ENCODE data around the gene PODXL2. TPM values are rescaled to one million over a fixed set of nuclear protein-coding genes. Genes with fewer than 3 reads are reported as not detected.

The PODXL2 gene
- total and polyA plus RNA-seq, 2 of the 8 experiments (the other 6 are each of a cell fraction or from before 2014, with no cell fraction given), result 27.6 to 31.6 TPM

DNA sequence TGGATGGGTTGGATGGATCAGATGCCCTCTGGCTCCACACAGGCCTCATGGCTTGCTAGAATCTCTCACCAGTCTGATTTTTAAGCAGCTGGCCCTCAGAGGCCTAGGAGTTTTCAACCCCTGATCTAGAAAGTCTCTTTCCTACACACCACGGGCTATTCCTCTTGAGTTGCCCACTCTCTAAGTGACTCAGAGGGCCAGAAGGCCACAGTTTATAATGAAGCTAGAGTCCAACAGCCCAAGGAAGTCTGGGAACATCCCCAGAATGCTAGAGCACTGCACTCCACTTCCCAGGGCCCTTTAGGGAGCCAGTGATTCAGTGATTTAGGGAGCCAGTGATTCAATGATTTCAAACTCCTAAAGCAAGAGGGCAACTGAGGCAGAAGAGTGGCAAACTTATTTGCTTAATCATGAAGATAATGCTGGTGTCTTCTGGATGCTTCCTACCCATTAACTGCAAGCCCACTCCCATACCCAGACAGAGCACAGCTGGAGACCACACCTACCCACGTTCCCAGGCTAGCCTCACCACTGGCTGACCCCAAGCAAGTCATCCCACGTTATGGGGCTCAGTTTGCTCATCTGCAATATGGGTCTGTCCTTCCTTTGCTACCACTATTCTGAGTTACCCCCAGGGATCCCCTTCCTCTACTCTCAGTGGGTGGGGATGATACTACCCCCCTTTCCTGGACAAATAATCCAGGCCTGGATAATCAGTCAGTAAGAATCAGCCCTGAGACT, 80.5 kb downstream of the PODXL2 start:
- no peak overlapping the region for H4K91ac ChIP-seq (replicated peaks; ENCODE audit: insufficient read length, low read length)
- H3K27ac ChIP-seq (ENCODE audit: low read depth, low read length), result no peak overlapping the region
- no peak overlapping the region; a peak in 2 of 7 replicates for H3K9ac ChIP-seq (replicated peaks in 1 of 4; ENCODE audit: extremely low read depth in 1 of 4, low read depth in 3 of 4, low read length in 3 of 4)
- no peak overlapping the region for H3K14ac ChIP-seq (ENCODE audit: insufficient read length)
- DNase-seq (ENCODE audit: low read depth in 1 of 2, low spot score in 2 of 2) (no peak), FAIRE-seq (no peak)
- no peak overlapping the region; a peak in 1 of 4 replicates for H3K4me2 ChIP-seq (ENCODE audit: insufficient read depth in 1 of 2, low read depth in 2 of 2, low read length in 2 of 2)
- H4K20me1 ChIP-seq (replicated peaks in 1 of 2; ENCODE audit: control insufficient read depth in 1 of 2, insufficient read depth in 2 of 2, low read length in 2 of 2), result no peaks in the 10 kb centered on the region
- H3K23me2 ChIP-seq (ENCODE audit: low read depth, low read length), result no peaks in the 10 kb centered on the region
- no peaks in the 10 kb centered on the region for H3K27me3 ChIP-seq (replicated peaks in 1 of 4; ENCODE audit: control insufficient read depth in 3 of 4, extremely low read depth in 1 of 4, insufficient read depth in 3 of 4, low read length in 3 of 4)
- no peak overlapping the region for H2BK15ac ChIP-seq (ENCODE audit: low read length)
- no peak overlapping the region for H2AK5ac ChIP-seq (ENCODE audit: low read depth, low read length)
- no peak overlapping the region for H4K8ac ChIP-seq (ENCODE audit: extremely low read depth, insufficient read depth, low read length)
- H2BK20ac ChIP-seq (ENCODE audit: low read length), result no peak overlapping the region
- H3K79me2 ChIP-seq (ENCODE audit: control insufficient read depth in 1 of 2, insufficient read depth in 2 of 2, low read length in 2 of 2), result no peaks in the 10 kb centered on the region
- 88% methylated on average over 3 of the region's 3 CpGs; no CpG with 5 or more reads in 1 of the 2 experiments for WGBS, 2 experiments (ENCODE audit: extremely low coverage in 1 of 2, insufficient coverage in 1 of 2, insufficient read length in 1 of 2, insufficient replicate concordance in 2 of 2, low coverage in 1 of 2, low lambda C conversion rate in 2 of 2, missing lambda C conversion rate in 1 of 2)
- H3K4me3 ChIP-seq (ENCODE audit: extremely low read depth in 1 of 4, insufficient read depth in 2 of 4, low read depth in 3 of 4, low read length in 4 of 4), result no peak overlapping the region
- H4K5ac ChIP-seq (ENCODE audit: insufficient read length, low read depth, low read length), result no peak overlapping the region
- no peak overlapping the region for H3K18ac ChIP-seq (ENCODE audit: extremely low read depth, low read length)
- H3K56ac ChIP-seq (replicated peaks; ENCODE audit: insufficient read length, low read depth, low read length), result no peak overlapping the region
- TF ChIP-seq RNF2 (IDR thresholded peaks at IDR 0.05; ENCODE audit: borderline replicate concordance, low read depth, low read length, missing control alignments, poor library complexity, severe bottlenecking) (no peak), TEAD4 (IDR thresholded peaks at IDR 0.05; ENCODE audit: low read depth, low read length) (no peak), TCF12 (IDR thresholded peaks at IDR 0.05; ENCODE audit: low read depth, low read length) (no peak), SIRT6 (IDR thresholded peaks at IDR 0.05; ENCODE audit: low read length) (no peak)
- no peaks in the 10 kb centered on the region for H3K36me3 ChIP-seq (ENCODE audit: control insufficient read depth in 2 of 4, insufficient read depth in 4 of 4, low read length in 3 of 4)
- ChIA-PET POLR2A (ENCODE audit: partially characterized antibody) (no interaction called here), CTCF (ENCODE audit: partially characterized antibody) (interaction anchor here (0.6 to 6.8 kb wide), 6 partner anchors 9 to 261 kb away, joined by 3 to 43 read pairs (median 4); no protein-coding TSS in a partner anchor)
- no peak overlapping the region for H2BK5ac ChIP-seq (ENCODE audit: low read depth, low read length)
- no peak overlapping the region for H3K23ac ChIP-seq (ENCODE audit: insufficient read length)
- no peak overlapping the region for H3K4ac ChIP-seq (replicated peaks; ENCODE audit: insufficient read length, low read depth, low read length)
- H3K79me1 ChIP-seq (ENCODE audit: low read depth, low read length), result no peaks in the 10 kb centered on the region
- H2AFZ ChIP-seq (ENCODE audit: low read length), result no peak overlapping the region
- peaks cover 0 to 11% (median 2%) of the 10 kb centered on the region in 4 experiments; a peak in 3 of 7 replicates for H3K4me1 ChIP-seq (replicated peaks in 1 of 4; ENCODE audit: control insufficient read depth in 3 of 4, insufficient read depth in 4 of 4, low read length in 3 of 4)
- no peak overlapping the region for H2BK12ac ChIP-seq (ENCODE audit: low read depth, low read length)
- no peaks in the 10 kb centered on the region for H3K9me3 ChIP-seq (ENCODE audit: insufficient read depth in 2 of 2, low read depth in 1 of 2, low read length in 1 of 2)
- H2BK120ac ChIP-seq (replicated peaks; ENCODE audit: low read depth, low read length), result no peak overlapping the region

All from H1 (cell line).